Measurements from ENCODE around the gene PCSK1N.
"Not testable (repeated sequence)": the region's sequence is repeated elsewhere in the genome, so short reads cannot be mapped to it uniquely, and the experiment has no call there.

PCSK1N gene

GRCh38 chrX:48835524-48836329 lies at the start of gene PCSK1N:
TSS of gene PCSK1N (minus strand) at chrX:48835610. CDS start at chrX:48835532, 78 bp downstream.
- DNase-seq: peak; percentile 54

- DNase-seq: no peak
These were observed 48.3 kb upstream of the PCSK1N start for GRCh38 chrX:48883729-48884128.

- not testable (repeated sequence) for DNase-seq
These were observed 41.5 kb upstream of the PCSK1N start for GRCh38 chrX:48876944-48877343.

- DNase-seq: not testable (repeated sequence)
These were observed 36.6 kb upstream of the PCSK1N start for GRCh38 chrX:48872017-48872416.

- no peak for DNase-seq
These were observed 28.8 kb upstream of the PCSK1N start for GRCh38 chrX:48864210-48864609.

GRCh38 chrX:48854898-48855297 lies 19.5 kb upstream of the PCSK1N start:
- no peak for DNase-seq

- DNase-seq: not testable (repeated sequence)
These were observed 18.9 kb upstream of the PCSK1N start for GRCh38 chrX:48854121-48854804.

GRCh38 chrX:48853494-48853893 lies 18.1 kb upstream of the PCSK1N start:
- not testable (repeated sequence) for DNase-seq

- no peak for DNase-seq
These were observed 17.4 kb upstream of the PCSK1N start for GRCh38 chrX:48852857-48853256.

GRCh38 chrX:48848847-48849246 lies 13.4 kb upstream of the PCSK1N start:
- no peak for DNase-seq

- no peak for DNase-seq
These were observed 4.3 kb upstream of the PCSK1N start for GRCh38 chrX:48839686-48840085.

GRCh38 chrX:48834383-48834709 lies 1.1 kb downstream of the PCSK1N start:
- DNase-seq: no peak

GRCh38 chrX:48833542-48834138 lies 1.8 kb downstream of the PCSK1N start:
- DNase-seq: no peak

- no peak for DNase-seq
These were observed 3.5 kb downstream of the PCSK1N start for GRCh38 chrX:48831909-48832291.

- no peak for DNase-seq
These were observed 4.1 kb downstream of the PCSK1N start for GRCh38 chrX:48831136-48831908.

- DNase-seq: no peak
These were observed 6.2 kb downstream of the PCSK1N start for GRCh38 chrX:48829016-48829735.

GRCh38 chrX:48827654-48827968 lies 7.8 kb downstream of the PCSK1N start:
- no peak for DNase-seq

GRCh38 chrX:48826876-48827653 lies 8.3 kb downstream of the PCSK1N start:
- DNase-seq: no peak

GRCh38 chrX:48826135-48826875 lies 9.1 kb downstream of the PCSK1N start, which contains the start of gene ERAS:
TSS of gene ERAS (plus strand) at chrX:48826513. CDS start at chrX:48829124, 2,611 bp downstream.
- no peak for DNase-seq

- no peak for DNase-seq
These were observed 11.3 kb downstream of the PCSK1N start for GRCh38 chrX:48824066-48824465.

- no peak for DNase-seq
These were observed 12.4 kb downstream of the PCSK1N start for GRCh38 chrX:48823053-48823452.

Measured in NCI-H1048 (cell line).